Fibroblast of lung (primary cell): Measurements from ENCODE around the gene COL26A1. TPM values are rescaled to one million over a fixed set of nuclear protein-coding genes. Genes with fewer than 3 reads are reported as not detected.
"Not testable (repeated sequence)": the region's sequence is repeated elsewhere in the genome, so short reads cannot be mapped to it uniquely, and the experiment has no call there.

Experiments used
- DNase-seq, 2 donors: peaks; one replicate each; pipeline versions ENCODE4 v3.0.0 to v3.0.0-alpha.2; 2010; ENCODE audit warnings: low read depth in 2 of 2
- H2AFZ ChIP-seq: 2 replicates; pipeline ENCODE4 v1.5.1; 2012; ENCODE audit warnings: low read length, control low read depth, inconsistent platforms
- H3K27ac ChIP-seq: 2 replicates; pipeline ENCODE4 v1.5.1; 2011; ENCODE audit warnings: low read length, control low read depth; ENCODE audit not compliant: insufficient read depth
- H3K27me3 ChIP-seq: 2 replicates; pipeline ENCODE4 v1.5.1; 2011; ENCODE audit warnings: mild to moderate bottlenecking, low read length; ENCODE audit not compliant: control insufficient read depth, insufficient read depth
- H3K36me3 ChIP-seq: 2 replicates; pipeline ENCODE4 v1.5.1; 2011; ENCODE audit warnings: low read length; ENCODE audit not compliant: control insufficient read depth, insufficient read depth
- H3K4me1 ChIP-seq: 2 replicates; pipeline ENCODE4 v1.5.1; 2011; ENCODE audit warnings: low read length; ENCODE audit not compliant: control insufficient read depth, insufficient read depth; ENCODE audit errors: extremely low read depth
- H3K4me2 ChIP-seq: 2 replicates; pipeline ENCODE4 v1.5.1; 2011; ENCODE audit warnings: low read length, control low read depth; ENCODE audit not compliant: insufficient read depth; ENCODE audit errors: extremely low read depth
- H3K4me3 ChIP-seq, 4 experiments: fragments of 200-600 bp in 1 of 4; sonication (generic) in 1 of 4; replicated peaks in 1 of 4; 2 replicates each; pipeline ENCODE4 v1.5.1; 2011 to 2016; ENCODE audit warnings: low read length in 4 of 4, low read depth in 3 of 4, mild to moderate bottlenecking in 3 of 4, control low read depth in 2 of 4, inconsistent platforms in 1 of 4, mixed read lengths in 1 of 4; ENCODE audit not compliant: insufficient read depth in 1 of 4; ENCODE audit errors: control extremely low read depth in 1 of 4
- H3K79me2 ChIP-seq: 2 replicates; pipeline ENCODE4 v1.5.1; 2012; ENCODE audit warnings: mild to moderate bottlenecking, low read length, inconsistent platforms; ENCODE audit not compliant: control insufficient read depth, insufficient read depth
- H3K9ac ChIP-seq: 2 replicates; pipeline ENCODE4 v1.5.1; 2011; ENCODE audit warnings: mild to moderate bottlenecking, low read length, control low read depth; ENCODE audit not compliant: insufficient read depth
- H3K9me3 ChIP-seq: 2 replicates; pipeline ENCODE4 v1.5.1; 2012; ENCODE audit warnings: low read depth, low read length; ENCODE audit not compliant: control insufficient read depth, insufficient read depth
- H4K20me1 ChIP-seq: 2 replicates; pipeline ENCODE4 v1.5.1; 2011; ENCODE audit warnings: low read length; ENCODE audit not compliant: control insufficient read depth, insufficient read depth; ENCODE audit errors: extremely low read depth
- EZH2 ChIP-seq: IDR thresholded peaks from 2 replicates; pipeline ENCODE4 v1.5.1; 2012; ENCODE audit warnings: low read length, control low read depth, mild to moderate bottlenecking; ENCODE audit errors: missing control alignments
- polyA plus RNA-seq, 2 donors: library from polyadenylated mRNA; depleted of rRNA in 1 of 2; stranded (reverse) in 1 of 2; unstranded in 1 of 2; fragments of >200 nt; gene quantifications; 2 replicates each; pipeline ENCODE4 v1.2.1, GENCODE V29; 2011 to 2012; ENCODE audit warnings: missing spikeins in 1 of 2
- total RNA-seq: library from RNA; depleted of rRNA; stranded (reverse); fragments of >200 nt; gene quantifications from 2 replicates; pipeline ENCODE4 v1.2.1, GENCODE V29; 2014
- TF ChIP-seq, protein P1 (sequence below), 2 donors: IDR thresholded peaks in 1 of 2; conservative IDR thresholded peaks in 1 of 2; 1 replicate in 1 of 2; 2 replicates in 1 of 2; pipeline ENCODE4 v1.5.1; 2011 to 2012; ENCODE audit warnings: low read length in 2 of 2, control low read depth in 1 of 2, inconsistent platforms in 1 of 2, low read depth in 1 of 2, mild to moderate bottlenecking in 1 of 2

The COL26A1 gene
- total and polyA plus RNA-seq, 2 donors (not counting 1 experiment from before 2014, with no cell fraction given): 0.06 TPM; not detected in 1

DNA sequence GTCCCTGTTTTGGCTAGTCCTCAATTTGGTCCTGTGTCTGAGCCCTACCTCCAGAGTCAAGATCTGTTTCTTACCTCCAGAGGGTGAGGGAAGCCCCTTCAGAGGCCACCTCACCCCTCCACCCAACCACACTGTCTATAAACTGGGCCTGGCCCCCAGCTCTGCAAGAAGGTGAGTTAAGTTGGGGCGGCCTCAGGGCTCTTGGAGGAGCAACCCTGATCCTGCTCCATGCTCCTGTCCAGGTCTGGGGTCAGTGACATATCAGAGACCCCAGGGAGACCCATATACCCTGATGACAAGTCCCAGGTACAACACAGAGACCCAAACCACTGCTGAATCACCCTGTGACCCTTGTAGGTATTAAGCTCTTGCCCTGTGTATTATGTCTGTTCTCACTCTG, 196.9 kb downstream of the COL26A1 start:
- no peaks in the 10 kb centered on the region for H3K4me1 ChIP-seq
- no peaks in the 10 kb centered on the region for H3K36me3 ChIP-seq
- no peaks in the 10 kb centered on the region for H3K9me3 ChIP-seq
- no peaks in the 10 kb centered on the region for H3K79me2 ChIP-seq
- no peak for DNase-seq
- no peaks in the 10 kb centered on the region for H3K27me3 ChIP-seq
- no peak overlapping the region for H3K4me3 ChIP-seq
- no peak overlapping the region for H3K27ac ChIP-seq
- no peaks in the 10 kb centered on the region for H4K20me1 ChIP-seq
- H2AFZ ChIP-seq: no peak overlapping the region
- H3K9ac ChIP-seq: no peak overlapping the region
- TF ChIP-seq, protein P1, sequence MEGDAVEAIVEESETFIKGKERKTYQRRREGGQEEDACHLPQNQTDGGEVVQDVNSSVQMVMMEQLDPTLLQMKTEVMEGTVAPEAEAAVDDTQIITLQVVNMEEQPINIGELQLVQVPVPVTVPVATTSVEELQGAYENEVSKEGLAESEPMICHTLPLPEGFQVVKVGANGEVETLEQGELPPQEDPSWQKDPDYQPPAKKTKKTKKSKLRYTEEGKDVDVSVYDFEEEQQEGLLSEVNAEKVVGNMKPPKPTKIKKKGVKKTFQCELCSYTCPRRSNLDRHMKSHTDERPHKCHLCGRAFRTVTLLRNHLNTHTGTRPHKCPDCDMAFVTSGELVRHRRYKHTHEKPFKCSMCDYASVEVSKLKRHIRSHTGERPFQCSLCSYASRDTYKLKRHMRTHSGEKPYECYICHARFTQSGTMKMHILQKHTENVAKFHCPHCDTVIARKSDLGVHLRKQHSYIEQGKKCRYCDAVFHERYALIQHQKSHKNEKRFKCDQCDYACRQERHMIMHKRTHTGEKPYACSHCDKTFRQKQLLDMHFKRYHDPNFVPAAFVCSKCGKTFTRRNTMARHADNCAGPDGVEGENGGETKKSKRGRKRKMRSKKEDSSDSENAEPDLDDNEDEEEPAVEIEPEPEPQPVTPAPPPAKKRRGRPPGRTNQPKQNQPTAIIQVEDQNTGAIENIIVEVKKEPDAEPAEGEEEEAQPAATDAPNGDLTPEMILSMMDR (conservative IDR thresholded peaks at IDR 0.05 in 1 of 2, IDR thresholded peaks at IDR 0.05 in 1 of 2; ENCODE audit: low read depth in 1 of 2, low read length in 2 of 2): no peak
- TF ChIP-seq EZH2: no peak
- no peak overlapping the region for H3K4me2 ChIP-seq

GRCh38 chr7:101560021-101560420, 197.3 kb downstream of the COL26A1 start:
- not testable (repeated sequence) for H3K27me3 ChIP-seq, H3K27ac ChIP-seq, H4K20me1 ChIP-seq, H3K79me2 ChIP-seq, H3K9me3 ChIP-seq, H3K36me3 ChIP-seq, H2AFZ ChIP-seq, H3K4me2 ChIP-seq, H3K9ac ChIP-seq, H3K4me3 ChIP-seq, H3K4me1 ChIP-seq, DNase-seq

- Histone ChIP-seq H3K9me3 (no peaks in the 10 kb centered on the region), H2AFZ (no peak overlapping the region), H3K4me1 (no peaks in the 10 kb centered on the region), H3K9ac (no peak overlapping the region), H3K4me2 (no peak overlapping the region), H4K20me1 (no peaks in the 10 kb centered on the region), H3K27me3 (no peaks in the 10 kb centered on the region), H3K79me2 (no peaks in the 10 kb centered on the region), H3K4me3 (no peak overlapping the region), H3K36me3 (no peaks in the 10 kb centered on the region), H3K27ac (no peak overlapping the region)
- no peak for DNase-seq
- TF ChIP-seq EZH2: no peak
- TF ChIP-seq, protein P1 (conservative IDR thresholded peaks at IDR 0.05 in 1 of 2, IDR thresholded peaks at IDR 0.05 in 1 of 2; ENCODE audit: low read depth in 1 of 2, low read length in 2 of 2): no peak
These were observed 198.2 kb downstream of the COL26A1 start for GRCh38 chr7:101560856-101561255.

GRCh38 chr7:101561293-101561692, 198.6 kb downstream of the COL26A1 start:
- H3K4me3 ChIP-seq, H2AFZ ChIP-seq, H3K36me3 ChIP-seq, H3K4me1 ChIP-seq, H3K4me2 ChIP-seq, H4K20me1 ChIP-seq, H3K27me3 ChIP-seq, H3K9ac ChIP-seq, H3K79me2 ChIP-seq, H3K27ac ChIP-seq, H3K9me3 ChIP-seq, DNase-seq: not testable (repeated sequence)
